OCI-LY3 (cell line): ENCODE results near the gene SH3GLB2.

ENCODE experiments used
- CTCF ChIP-seq: fragments of 200-600, 300-600 bp; sonication (generic); IDR thresholded peaks from 2 replicates; pipeline ENCODE4 v1.5.1; 2014; ENCODE audit warnings: antibody characterized with exemption, low read length, low read depth
- EZH2phosphoT487 ChIP-seq: fragments of 200-600 bp; shearing (Covaris generic); IDR thresholded peaks from 2 replicates; pipeline ENCODE4 v1.6.1; 2018; ENCODE audit warnings: antibody characterized with exemption, mixed run types, low read depth

GRCh38 chr9:128999581-129000206 is 28.4 kb downstream of the SH3GLB2 start:
- TF ChIP-seq CTCF (no peak), EZH2phosphoT487 (no peak)
